HFFc6 (cell line): Measurements from ENCODE around the gene BRF1. TPM values are rescaled to one million over a fixed set of nuclear protein-coding genes. Genes with fewer than 3 reads are reported as not detected.

Source experiments
- DNase-seq: peaks from one replicate; pipeline ENCODE4 v3.0.0-alpha.2; 2018
- H3K27ac Mint-ChIP-seq: 2 replicates; pipeline ENCODE4 v1.8.0; 2020; ENCODE audit warnings: mild to moderate bottlenecking, mixed read lengths
- H3K27me3 Mint-ChIP-seq: 2 replicates; pipeline ENCODE4 v1.8.0; 2021; ENCODE audit warnings: mild to moderate bottlenecking, moderate library complexity, mixed read lengths; ENCODE audit not compliant: insufficient read depth
- H3K36me3 Mint-ChIP-seq: 2 replicates; pipeline ENCODE4 v1.8.0; 2021; ENCODE audit warnings: low read depth, mixed read lengths
- H3K4me1 Mint-ChIP-seq: 2 replicates; pipeline ENCODE4 v1.8.0; 2020; ENCODE audit warnings: low read depth, mixed read lengths
- H3K4me3 Mint-ChIP-seq: 2 replicates; pipeline ENCODE4 v1.8.0; 2020; ENCODE audit warnings: mild to moderate bottlenecking, moderate library complexity, mixed read lengths
- H3K9me3 Mint-ChIP-seq: 2 replicates; pipeline ENCODE4 v1.8.0; 2020; ENCODE audit warnings: mild to moderate bottlenecking, mixed read lengths
- CTCF ChIP-seq: fragments of 200-600 bp; sonication (generic); IDR thresholded peaks from 2 replicates; pipeline ENCODE4 v1.5.0; 2021; ENCODE audit warnings: antibody characterized with exemption, mild to moderate bottlenecking
- total RNA-seq, 6 experiments: library from RNA; stranded (reverse); fragmentation: NEBNext Ultra II Directional; extraction: Animal tissue kit (Norgen Biotek cat#: 25700); gene quantifications; 2 replicates in 1 of 6; 3 replicates in 5 of 6; pipeline ENCODE4 v1.2.3, GENCODE V29; 2021

Gene BRF1
- total RNA-seq, 6 experiments from 2014 or later: 20.1 to 25.8 (median 21.8) TPM

GRCh38 chr14:105251920-105252319 is 48.9 kb downstream of the BRF1 start:
- peaks cover 37% of the 10 kb centered on the region for H3K4me1 Mint-ChIP-seq
- DNase-seq: no peak
- peaks cover 2% of the 10 kb centered on the region; the same call in 1 of the 2 replicates for H3K27me3 Mint-ChIP-seq
- H3K9me3 Mint-ChIP-seq: no peaks in the 10 kb centered on the region
- H3K27ac Mint-ChIP-seq: no peak overlapping the region
- no peak for TF ChIP-seq CTCF
- peaks cover 12% of the 10 kb centered on the region; the same call in 1 of the 2 replicates for H3K36me3 Mint-ChIP-seq
- no peak overlapping the region for H3K4me3 Mint-ChIP-seq

GRCh38 chr14:105250986-105251385 is 49.8 kb downstream of the BRF1 start:
- no peak for TF ChIP-seq CTCF
- H3K4me1 Mint-ChIP-seq: peaks cover 40% of the 10 kb centered on the region
- no peak for DNase-seq
- H3K36me3 Mint-ChIP-seq: peaks cover 14% of the 10 kb centered on the region; the same call in 1 of the 2 replicates
- H3K27me3 Mint-ChIP-seq: peaks cover 2% of the 10 kb centered on the region; the same call in 1 of the 2 replicates
- H3K9me3 Mint-ChIP-seq: no peaks in the 10 kb centered on the region
- H3K27ac Mint-ChIP-seq: no peak overlapping the region
- 0 out of 2 replicates have a peak overlapping the region, but pooled peaks have one; percentile 85 for H3K4me3 Mint-ChIP-seq

GRCh38 chr14:105250008-105250366 is 50.8 kb downstream of the BRF1 start:
- no peak for DNase-seq
- Mint-ChIP-seq H3K9me3 (no peaks in the 10 kb centered on the region), H3K27me3 (peaks cover 2% of the 10 kb centered on the region; the same call in 1 of the 2 replicates), H3K4me1 (peaks cover 37% of the 10 kb centered on the region), H3K36me3 (peaks cover 17% of the 10 kb centered on the region; the same call in 1 of the 2 replicates), H3K4me3 (peak overlapping the region; percentile 85), H3K27ac (no peak overlapping the region)
- no peak for TF ChIP-seq CTCF

- peaks cover 17% of the 10 kb centered on the region; the same call in 1 of the 2 replicates for H3K36me3 Mint-ChIP-seq
- no peak for TF ChIP-seq CTCF
- no peak for DNase-seq
- H3K9me3 Mint-ChIP-seq: no peaks in the 10 kb centered on the region
- H3K4me1 Mint-ChIP-seq: peaks cover 34% of the 10 kb centered on the region
- peak overlapping the region; percentile 85 for H3K4me3 Mint-ChIP-seq
- H3K27me3 Mint-ChIP-seq: peaks cover 2% of the 10 kb centered on the region
- H3K27ac Mint-ChIP-seq: peak overlapping the region; percentile 79
These were observed 51.4 kb downstream of the BRF1 start for GRCh38 chr14:105249182-105250007.

GRCh38 chr14:105248368-105249181 is 52.2 kb downstream of the BRF1 start, which contains the start of gene BTBD6:
BTBD6 (plus strand) TSS chr14:105248533; CDS start chr14:105248712, 179 bp downstream.
- Mint-ChIP-seq H3K4me1 (peaks cover 34% of the 10 kb centered on the region), H3K27me3 (peaks cover 2% of the 10 kb centered on the region), H3K36me3 (peaks cover 17% of the 10 kb centered on the region; the same call in 1 of the 2 replicates), H3K9me3 (no peaks in the 10 kb centered on the region), H3K4me3 (peak within 1 kb of the TSS; percentile 85), H3K27ac (peak within 1 kb of the TSS; percentile 79)
- no peak; the same call in 1 of the 2 replicates for TF ChIP-seq CTCF
- DNase-seq: peak; percentile 76
